Measurements from ENCODE around the gene KCNQ1.

KCNQ1 gene

DNA sequence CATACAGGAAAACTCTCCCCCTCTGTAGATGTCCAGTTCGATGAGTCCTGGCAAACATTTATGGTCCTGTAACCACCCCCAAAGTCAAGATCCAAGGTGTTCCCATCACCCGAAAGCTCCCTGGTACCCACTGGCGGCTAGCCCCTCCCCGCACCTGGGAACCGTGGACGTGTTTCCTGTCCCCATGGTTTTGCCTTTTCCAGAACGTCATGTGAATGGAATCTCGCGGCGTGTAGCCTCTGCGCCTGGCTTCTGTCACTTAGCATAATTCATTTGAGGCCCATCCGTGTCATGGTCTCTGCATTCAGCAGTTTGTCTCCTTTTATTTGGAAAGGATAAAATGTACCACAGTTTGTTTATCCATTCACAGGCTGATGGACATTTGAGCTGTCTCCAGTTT lies 106.3 kb downstream of the KCNQ1 start:
- no peak for DNase-seq
- ATAC-seq = no peak

DNA sequence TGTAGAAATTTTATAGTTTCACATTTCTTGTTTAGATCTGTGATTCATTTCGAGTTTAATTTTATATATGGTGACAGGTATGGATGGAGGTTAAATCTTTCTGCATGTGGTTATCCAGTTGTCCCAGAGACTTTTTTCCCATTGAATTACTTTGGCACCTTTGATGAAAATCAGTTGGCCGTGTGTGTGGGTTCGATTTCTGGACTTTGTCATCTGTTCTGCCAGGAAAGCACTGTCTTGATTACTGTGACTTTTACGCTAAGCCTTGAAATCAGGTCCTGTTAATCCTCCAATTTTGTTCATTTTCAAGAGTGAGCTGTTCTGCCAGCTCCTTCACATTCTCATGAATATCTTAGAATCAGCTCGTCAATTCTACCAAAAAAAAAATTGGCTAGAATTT lies 107.4 kb downstream of the KCNQ1 start:
- no peak for DNase-seq
- no peak for ATAC-seq

DNA sequence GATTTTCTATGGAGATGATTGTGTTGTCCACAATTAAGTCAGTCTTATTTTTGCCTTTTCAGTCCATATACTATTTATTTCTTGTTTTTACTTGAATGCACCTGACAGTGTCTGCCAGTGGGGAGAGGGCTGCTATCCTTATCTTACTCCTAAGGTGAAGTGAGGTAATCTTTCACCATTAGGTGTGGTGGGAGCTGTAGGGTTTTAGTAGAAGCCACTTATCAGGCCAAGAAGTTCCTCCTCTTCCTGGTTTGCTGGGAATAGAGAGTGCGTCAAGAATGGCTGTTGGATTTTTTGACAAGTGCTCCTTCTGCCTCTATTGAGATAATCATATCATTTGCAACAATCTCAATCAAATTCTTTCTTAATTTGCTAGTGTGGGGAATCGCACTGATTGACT lies 108.4 kb downstream of the KCNQ1 start:
- ATAC-seq = no peak
- DNase-seq = no peak

DNA sequence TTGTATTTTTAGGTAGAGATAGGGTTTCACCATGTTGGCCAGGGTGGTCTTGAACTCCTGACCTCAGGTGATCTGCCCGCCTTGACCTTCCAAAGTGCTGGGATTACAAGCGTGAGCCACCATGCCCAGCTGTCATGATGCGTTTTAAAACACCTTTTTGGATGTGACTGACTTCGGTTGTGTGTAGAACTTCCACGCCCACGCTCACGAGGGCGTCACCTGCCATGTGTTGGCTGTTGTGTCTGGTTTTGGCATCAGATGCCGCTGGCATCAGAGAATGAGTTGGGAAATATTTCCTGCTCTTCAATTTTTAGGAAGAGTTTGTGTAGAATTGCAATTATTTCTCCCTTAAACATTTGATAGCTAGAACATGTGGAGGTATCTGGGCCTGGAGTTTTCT lies 109.1 kb downstream of the KCNQ1 start:
- no peak for ATAC-seq
- no peak for DNase-seq

DNA sequence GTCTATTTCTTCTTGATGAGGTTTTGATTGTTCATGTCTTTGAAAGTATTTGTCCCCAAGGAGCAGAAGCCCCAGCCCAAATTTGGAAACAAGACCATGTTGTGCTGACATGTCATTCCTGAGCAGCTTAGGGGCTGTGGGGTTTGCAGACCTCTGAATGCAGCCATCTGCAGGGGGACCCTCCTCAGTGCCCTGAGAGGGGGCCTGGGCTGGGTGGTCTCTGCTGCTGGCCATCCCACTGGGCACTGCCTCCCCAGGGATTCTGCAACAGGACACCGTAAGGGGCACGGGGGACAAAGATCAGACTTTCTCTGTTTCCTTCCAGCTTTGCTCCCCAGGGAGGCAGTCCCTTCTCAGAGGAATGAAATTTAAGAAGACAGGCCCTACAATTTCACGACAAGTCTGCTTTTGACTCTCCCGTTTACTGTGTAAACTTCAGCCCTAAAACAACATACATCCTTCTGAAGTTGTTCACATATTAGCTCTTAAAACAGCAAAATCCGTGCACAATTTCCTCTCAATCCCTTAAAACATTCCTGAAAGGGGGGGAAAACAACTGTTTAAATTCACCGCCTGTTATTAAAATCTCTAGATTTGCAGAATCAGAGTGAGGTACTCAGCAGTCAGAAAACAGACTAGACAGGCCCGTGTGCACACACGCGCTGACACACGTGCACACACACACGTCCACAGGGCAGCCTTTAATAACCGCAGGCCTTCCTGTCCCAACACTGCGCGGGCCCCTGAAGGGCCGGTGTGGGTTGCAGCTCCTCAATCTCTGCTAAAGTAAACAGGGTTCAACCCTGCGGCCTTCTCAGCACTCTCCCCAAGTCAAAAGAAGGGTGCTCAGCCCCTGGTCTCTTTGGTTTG lies 109.8 kb downstream of the KCNQ1 start:
- ATAC-seq (no peak), DNase-seq (no peak)

DNA sequence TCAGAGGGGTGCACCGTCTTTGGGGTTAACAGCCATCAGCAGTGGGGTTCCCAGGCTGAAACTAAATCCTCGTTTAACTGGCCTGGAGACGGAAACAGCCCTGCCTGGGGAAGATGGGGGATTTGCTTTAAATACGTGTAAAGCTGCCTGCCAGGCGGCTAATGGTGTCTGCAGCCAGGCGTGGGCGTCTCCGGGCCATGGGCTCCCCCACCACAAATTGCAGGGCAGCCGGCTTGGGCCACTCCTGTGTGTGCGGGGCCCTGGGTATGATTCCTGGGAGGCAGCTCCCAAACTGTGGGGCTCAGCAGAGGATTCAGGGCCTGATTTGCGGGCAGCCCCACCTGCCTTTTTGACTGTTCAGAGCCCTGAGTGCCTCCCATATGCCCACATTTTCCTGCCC lies 110.5 kb downstream of the KCNQ1 start:
- ATAC-seq (no peak), DNase-seq (no peak)

DNA sequence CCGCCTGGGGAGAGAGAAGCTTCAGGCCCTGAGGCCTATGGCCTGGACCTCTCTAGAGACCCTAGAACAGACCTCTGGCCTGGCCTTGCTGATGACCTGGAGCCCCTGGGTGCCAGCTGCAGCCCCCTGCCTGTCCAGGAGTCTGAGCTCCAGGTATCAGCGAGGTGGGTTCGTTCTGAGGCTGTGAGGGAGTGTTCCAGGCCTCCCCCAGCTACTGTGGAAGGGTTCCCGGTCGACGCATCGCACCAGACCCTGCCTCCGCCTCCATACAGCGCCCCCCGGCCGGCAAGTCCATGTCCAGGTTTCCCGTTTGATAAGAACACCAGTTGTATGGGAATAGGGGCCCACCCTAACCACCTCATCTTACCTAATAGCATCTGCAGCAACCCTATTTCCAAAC lies 111.1 kb downstream of the KCNQ1 start:
- DNase-seq (no peak), ATAC-seq (no peak)

DNA sequence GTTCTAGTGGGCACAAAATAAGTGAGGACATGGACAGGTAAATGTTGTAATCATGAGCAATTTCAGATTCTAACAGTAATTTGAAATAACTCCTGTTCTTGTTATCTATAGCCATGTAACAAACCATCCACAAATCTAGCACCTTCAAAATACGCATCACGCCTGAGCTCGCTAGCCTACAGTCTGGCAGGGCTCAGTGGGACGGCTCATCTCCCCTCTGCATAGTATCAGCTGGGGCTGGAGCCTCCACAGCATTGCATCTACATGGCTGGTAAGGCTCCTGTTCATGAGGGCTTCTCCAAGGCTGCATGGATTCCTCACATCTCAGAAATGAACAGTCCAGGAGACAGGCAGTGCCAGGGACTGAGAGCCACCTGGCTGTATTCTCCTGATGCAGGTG lies 112.6 kb downstream of the KCNQ1 start:
- DNase-seq (no peak), ATAC-seq (no peak)

DNA sequence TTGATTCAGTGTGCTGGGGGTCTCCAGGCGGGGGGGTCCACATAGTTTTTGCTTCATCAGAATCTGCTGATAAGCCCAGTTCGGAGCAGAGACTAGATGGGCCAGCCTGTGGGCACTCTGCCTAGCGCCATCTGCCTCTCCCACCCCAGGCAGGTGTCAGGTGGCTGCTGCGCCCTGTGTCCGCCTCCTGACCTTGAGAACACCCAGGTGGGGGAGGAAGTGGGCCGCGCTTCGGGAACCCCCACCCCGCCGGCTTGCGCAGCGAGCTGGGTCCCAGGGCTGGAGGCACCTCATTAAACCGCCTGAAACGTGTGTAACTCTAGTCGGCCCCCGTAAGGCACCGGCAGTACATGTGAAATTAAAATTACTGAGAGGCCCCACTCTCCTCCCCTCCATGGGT lies 113.6 kb downstream of the KCNQ1 start:
- DNase-seq = no peak

DNA sequence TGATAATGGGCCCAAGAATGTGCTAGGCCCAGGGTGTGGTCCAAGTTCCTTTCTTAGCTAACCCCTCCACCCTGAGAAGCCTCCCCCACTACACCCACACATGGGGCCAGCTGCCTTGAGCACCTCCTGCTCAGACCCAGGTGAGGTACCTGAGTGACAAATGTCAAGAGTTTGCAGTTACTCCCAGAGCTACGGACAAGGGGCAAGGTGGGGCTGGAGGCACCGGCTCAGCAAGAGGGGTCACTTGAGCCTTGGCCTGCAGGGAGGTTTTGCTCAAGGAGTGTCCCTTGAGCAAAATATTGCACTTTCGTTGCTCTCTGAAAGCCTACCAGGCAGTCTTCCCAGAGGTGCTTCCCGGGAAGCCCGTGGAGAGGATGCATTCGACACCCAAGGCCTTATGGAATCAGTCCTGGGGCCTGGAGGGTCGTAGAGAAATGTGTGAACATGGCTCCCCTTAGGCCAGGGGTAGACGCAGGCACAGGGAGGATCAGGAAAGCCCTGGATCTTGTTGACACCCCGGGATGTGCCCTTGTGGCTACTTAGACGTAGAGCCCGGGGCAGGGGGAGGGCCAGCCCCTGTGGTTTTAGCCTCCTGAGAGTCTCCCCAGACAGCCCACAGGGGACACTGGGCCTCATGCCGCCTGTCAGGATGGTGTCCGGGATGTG lies 114.2 kb downstream of the KCNQ1 start:
- ATAC-seq (no peak), DNase-seq (no peak)

More for the DNA sequence above, 113.6 kb downstream of the KCNQ1 start:
- ATAC-seq = no peak

DNA sequence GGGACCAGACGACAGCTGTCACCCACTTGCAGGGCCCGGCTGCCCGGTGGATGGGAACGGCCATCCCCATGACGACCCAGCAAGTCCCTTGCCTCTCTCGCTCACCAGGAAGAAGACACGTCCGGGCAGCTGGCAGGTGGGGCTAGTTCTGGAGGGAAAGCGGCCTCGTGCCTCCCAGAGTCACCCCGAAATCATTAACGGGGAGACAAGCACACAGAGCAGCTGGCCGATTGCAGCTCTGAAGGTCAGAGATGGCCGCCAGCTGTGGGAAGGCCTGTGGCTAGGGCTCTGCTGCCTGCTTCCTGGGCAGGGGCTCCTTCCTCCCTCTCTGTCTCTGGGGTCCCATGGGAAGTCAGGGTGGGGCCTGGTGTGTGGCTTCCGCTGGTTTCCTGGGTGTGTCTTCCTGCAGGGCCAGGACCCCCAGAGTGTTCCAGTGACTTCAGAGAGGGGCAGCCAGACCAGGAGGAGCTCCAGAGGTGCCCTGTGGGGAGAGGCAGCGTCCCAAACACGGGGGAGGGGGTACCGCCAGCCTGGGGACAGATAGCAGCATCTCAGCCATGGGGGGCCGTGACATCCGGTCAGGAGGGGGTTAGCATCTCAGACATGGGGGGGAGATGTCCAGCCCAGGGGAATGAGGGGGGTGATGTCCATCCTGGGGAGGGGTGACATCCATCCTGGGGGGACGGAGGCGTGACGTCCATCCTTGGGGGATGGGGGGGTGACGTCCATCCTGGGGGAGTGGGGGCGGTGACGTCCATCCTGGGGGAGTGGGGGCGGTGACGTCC lies 114.9 kb downstream of the KCNQ1 start:
- no peak for DNase-seq
- ATAC-seq = no peak

DNA sequence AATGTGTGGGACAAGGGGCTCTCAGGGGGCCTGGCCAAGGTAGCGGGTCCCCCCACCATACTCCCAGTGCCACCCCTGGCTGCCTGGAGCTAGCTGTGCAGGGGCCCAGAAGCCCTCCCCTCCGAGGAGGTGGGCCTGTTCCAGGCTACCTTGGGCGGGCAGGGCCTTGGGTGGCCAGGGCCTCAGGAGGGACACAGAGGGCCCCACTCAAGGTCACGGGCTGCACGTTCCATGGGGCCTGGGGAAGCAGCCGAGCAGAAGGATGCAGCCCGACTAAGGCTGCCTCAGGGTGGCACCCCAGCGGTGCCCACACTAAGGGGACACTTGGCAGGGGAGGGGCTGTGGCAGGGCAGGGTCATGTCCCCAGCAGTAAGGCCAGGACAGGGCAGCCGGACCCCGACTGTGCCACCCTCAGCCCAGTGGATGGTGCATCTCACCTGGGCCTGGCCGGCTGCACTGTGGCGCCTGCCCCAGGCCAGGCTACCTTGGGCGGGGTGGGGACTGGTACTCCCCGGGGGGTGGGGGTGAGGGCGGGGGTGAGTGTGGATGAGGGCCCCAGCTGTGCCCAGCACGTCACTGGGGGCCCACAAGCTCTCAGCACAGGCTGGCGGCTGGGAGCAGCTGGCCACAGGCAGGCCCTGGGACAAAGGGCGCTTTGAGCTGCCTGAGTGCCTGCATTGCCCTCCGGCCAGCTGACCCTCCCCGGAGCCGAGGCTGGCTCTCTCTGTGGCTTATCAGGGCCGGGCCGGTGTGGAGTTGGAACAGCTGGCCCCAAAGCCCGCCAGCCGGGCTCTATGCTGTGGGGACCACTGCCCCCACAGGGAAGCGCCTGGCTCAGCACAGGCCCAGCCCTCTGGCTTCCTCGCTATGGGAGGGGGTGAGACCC lies 117.1 kb downstream of the KCNQ1 start:
- ATAC-seq (no peak), DNase-seq (no peak)

DNA sequence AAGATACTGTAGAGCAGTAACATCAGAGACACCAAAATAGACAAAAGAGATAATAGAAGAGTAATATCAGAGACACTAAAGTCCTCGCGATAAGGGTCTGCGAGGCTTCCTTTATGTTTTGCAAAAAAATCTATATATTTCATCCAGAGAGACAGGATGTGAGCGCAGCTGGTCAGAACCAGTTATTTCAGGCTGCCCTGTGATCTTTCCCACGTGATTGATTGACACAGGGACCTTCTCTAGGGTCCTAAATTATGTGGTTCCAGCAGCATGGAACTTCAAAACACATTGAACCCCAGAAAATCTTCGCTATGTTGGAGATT lies 118.0 kb downstream of the KCNQ1 start:
- DNase-seq (no peak), ATAC-seq (no peak)

DNA sequence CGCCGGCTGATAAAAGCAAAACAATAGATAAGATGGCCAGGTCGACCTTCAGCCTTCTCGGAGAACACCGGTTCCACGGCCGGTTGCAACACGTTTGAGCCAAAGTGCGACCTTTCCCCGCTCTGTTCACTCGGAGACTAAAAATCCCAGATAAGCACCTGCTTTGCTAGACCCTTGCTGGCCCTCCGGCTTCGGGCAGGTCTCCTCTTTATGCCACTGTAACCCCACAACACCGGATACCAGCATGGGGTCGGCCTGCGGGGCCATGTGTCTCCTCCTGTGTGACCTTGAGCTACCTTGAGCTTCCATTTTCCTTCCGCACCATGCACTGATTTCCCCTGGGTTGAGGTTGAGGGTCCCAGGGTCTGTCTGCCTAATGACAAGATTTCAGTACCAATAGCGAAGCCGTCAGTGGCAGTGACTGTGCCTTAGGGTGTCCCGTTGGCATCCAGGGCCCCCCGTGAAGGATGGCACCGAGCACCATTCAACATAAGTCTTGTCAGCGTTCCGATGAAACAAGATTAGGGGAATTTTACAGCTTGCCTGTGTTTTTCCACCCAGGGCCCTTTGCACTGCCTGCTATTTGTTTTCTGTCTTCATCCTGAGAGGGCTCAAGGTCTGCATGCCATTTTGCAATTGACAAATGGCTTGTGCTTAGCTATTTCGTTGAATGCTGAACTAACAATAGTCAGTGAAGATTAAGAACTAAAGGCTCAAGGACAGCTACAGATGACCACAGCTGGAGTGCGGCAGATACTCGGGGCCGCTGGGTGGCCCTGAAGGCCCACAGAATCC lies 118.6 kb downstream of the KCNQ1 start:
- no peak for DNase-seq
- ATAC-seq = no peak

DNA sequence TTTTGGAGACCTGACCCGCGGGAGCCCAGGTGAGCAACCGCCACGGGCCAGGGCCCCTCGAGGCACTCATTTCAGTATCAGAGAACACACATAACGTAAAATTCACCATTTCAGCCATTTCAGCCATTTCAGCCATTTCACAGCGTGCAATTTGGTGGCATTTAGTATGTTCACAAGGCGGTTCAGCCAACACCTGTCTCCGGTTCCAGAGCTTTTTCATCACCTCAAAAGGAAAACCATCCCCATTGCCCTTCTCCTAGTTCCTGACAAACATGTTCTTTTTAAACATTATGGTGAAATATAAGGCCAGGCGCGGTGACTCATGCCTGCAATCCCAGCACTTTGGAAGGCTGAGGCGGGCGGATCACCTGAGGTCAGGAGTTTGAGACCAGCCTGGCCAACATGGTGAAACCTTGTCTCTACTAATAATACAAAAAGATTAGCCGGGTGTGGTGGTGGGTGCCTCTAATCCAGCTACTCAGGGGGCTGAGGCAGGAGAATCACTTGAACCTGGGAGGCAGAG lies 119.3 kb downstream of the KCNQ1 start:
- ATAC-seq = no peak
- DNase-seq = no peak

DNA sequence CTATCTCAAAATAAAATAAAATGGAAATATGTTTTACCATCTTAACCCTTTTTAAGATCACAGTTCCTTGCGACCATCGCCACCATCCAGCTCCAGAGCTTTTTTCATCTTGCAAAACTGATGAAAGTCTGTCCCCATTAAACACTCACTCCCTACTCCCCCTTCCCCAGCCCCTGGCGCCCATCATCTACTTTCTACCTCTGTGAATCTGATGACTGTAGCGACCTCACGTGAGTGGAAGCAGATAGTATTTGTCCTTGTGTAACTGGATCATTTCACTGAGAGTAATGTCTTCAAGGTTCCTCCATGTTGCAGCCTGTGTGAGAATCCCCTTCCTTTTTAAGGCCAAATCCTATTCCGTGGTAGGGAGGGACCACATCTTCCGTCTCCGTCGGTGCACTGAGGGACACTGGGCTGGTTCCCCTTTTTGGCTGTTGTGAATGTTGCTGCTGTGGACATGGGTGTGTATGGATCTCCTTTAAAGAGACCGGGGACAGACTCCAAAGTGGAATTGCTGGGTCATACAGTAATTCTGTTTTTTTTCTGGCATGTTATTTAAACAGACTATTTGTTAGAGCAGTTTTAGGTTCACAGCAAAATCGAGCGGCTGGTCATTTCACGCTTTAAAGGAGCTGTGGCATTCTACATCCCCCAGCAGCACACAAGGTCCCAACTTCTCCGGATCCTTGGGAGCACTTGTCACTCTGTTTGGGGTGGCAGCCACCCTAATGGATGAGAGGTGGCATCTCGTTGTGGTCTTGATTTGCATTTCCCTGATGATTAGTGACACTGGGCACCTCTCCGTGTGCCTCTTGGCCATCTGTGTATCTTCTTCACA lies 120.0 kb downstream of the KCNQ1 start:
- no peak for DNase-seq
- no peak for ATAC-seq

DNA sequence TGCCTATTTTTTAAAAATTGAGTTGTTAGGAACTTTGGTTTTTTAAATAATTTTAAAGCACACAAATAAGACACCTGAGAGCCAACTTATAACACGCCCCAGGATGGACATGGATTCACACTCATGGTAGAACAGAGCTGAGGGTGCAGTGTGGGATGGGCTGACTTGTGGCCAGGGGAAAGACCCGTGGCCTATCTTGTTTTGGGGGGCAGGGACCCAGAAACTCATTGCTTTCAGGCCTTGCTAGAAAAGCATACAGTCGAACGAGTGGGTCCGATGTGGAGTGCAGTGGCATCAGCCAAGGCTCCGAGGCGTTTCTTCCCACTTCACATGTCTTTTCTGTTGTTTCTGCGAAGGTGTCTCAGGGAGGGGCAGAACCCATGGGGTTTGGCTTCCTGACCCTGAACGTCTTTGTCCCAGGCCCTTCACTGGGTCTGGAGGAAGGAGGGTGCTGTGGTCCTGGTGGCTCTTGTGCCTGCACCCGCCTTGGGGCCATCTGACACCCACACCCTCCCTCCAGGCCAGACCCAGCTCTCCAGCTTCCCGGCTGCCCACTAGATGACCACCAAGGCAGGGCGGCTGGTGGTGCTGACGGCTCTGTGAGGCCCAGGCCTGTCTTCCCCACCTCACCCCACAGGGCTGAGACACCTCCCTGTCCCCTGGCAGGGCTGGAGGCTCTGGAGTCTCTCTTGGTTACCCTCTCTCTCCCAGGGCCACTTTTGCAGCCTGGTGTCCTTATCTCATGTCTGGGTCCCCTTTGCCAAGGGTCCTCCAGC lies 120.8 kb downstream of the KCNQ1 start:
- no peak for DNase-seq

DNA sequence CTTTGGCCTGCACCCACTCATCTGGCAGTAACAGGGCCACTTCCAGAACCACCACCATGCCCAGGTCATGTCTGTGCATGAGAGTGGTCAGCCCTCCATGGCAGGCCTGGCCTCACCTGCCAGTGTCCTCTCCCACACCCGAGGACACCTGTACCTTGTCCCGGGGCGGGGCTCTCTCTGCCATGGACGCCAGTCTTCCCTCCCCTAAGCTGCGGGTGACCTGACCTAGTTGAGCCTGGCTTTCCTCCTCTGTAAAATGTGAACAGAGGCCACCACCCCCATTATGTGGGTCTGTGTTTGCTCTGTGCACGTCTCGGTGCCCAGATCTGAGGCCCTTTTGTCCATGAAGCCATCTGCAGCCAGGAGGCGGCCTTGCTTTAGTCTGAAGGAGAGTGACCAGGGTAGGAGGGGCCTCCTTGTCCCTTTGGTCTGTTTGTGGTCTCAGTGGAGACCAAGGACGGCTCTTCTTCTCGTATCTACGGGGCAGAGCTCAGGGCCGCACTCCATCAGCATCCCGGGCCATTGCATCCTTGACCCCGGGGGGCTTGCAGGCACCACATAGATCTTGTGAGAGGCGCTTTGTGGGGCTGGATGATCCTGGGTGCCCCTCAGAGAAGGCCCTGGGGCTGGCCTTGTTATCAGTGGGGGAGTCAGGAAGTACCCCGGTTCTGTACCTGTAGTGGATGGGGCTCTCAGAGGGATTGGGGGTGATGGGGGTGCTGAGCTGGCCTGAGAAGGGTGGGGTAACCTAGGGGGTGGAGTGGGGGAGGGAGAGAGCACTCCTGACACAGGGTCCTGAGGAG lies 121.6 kb downstream of the KCNQ1 start:
- no peak for DNase-seq
- no peak for ATAC-seq

More for the DNA sequence above, 120.8 kb downstream of the KCNQ1 start:
- no peak for ATAC-seq

Data from stimulated activated naive CD8-positive, alpha-beta T cell treated with anti-CD3 and anti-CD28 coated beads, Interleukin-15, Interleukin-2, amounts not matched to agents 100 U/mL and 50 U/mL, for 24 hours (primary cell).